IMR-90 (cell line): ENCODE measurements around the gene KDM8. TPM values are rescaled to one million over a fixed set of nuclear protein-coding genes. Genes with fewer than 3 reads are reported as not detected.

Experiments
- ATAC-seq: fragments of 200-7000 bp; cut with Tn5 transposase; 2 replicates; pipeline ENCODE4 v1.9.1; 2020; ENCODE audit warnings: low read depth, mild to moderate bottlenecking, moderate library complexity
- BruUV-seq: library from RNA; stranded (reverse); fragments of 400-500 nt; replicated peaks from 2 replicates; lab custom pipeline; 2021; lab: Mats Ljungman, UMichigan
- CTCF ChIA-PET: fragments of 300-600 bp; formaldehyde crosslinking; extraction: SDS; loops from one replicate; lab custom pipeline; 2021; ENCODE audit warnings: antibody characterized with exemption; lab: Yijun Ruan, JAX
- POLR2A ChIA-PET: fragments of 300-600 bp; sonication (Branson Sonifier 250); formaldehyde crosslinking; loops from one replicate; lab custom pipeline; 2022; ENCODE audit warnings: antibody characterized with exemption; ENCODE audit not compliant: unreplicated experiment; lab: Charles Lee
- DNase-seq: peaks from one replicate; pipeline ENCODE4 v3.0.0; 2013
- H2AFZ ChIP-seq: replicated peaks from 2 replicates; pipeline ENCODE3; 2013; ENCODE audit warnings: low read length, mild to moderate bottlenecking; ENCODE audit not compliant: poor library complexity
- H2AK5ac ChIP-seq: 2 replicates; pipeline ENCODE4 v1.6.1; 2013; ENCODE audit warnings: low read depth, low read length, inconsistent platforms
- H2AK9ac ChIP-seq: replicated peaks from 2 replicates; pipeline ENCODE3; 2013; ENCODE audit warnings: mild to moderate bottlenecking, low read depth, low read length, moderate library complexity; ENCODE audit not compliant: poor library complexity
- H2BK120ac ChIP-seq: 2 replicates; pipeline ENCODE4 v1.6.1; 2013; ENCODE audit warnings: low read depth, low read length, inconsistent platforms
- H2BK15ac ChIP-seq: 3 replicates; pipeline ENCODE4 v1.6.1; 2013; ENCODE audit warnings: low read depth, low read length, inconsistent platforms
- H2BK20ac ChIP-seq: 2 replicates; pipeline ENCODE4 v1.6.1; 2013; ENCODE audit warnings: low read depth, mild to moderate bottlenecking, inconsistent platforms, low read length, moderate library complexity
- H2BK5ac ChIP-seq: 2 replicates; pipeline ENCODE4 v1.6.1; 2013; ENCODE audit warnings: mild to moderate bottlenecking, low read depth, low read length, inconsistent platforms; ENCODE audit not compliant: poor library complexity, severe bottlenecking
- H3K14ac ChIP-seq: replicated peaks from 2 replicates; pipeline ENCODE4 v1.6.1; 2013; ENCODE audit warnings: low read depth, low read length, inconsistent platforms
- H3K18ac ChIP-seq: 2 replicates; pipeline ENCODE4 v1.6.1; 2013; ENCODE audit warnings: low read depth, low read length, control low read depth
- H3K23ac ChIP-seq: 2 replicates; pipeline ENCODE4 v1.6.1; 2013; ENCODE audit warnings: low read depth, low read length, inconsistent platforms
- H3K27ac ChIP-seq: 2 replicates; pipeline ENCODE4 v1.5.1; 2013; ENCODE audit warnings: mild to moderate bottlenecking, control low read depth, low read length; ENCODE audit not compliant: insufficient read depth
- H3K27me3 ChIP-seq: 2 replicates; pipeline ENCODE4 v1.6.1; 2013; ENCODE audit warnings: low read length; ENCODE audit not compliant: control insufficient read depth, insufficient read depth
- H3K36me3 ChIP-seq: 2 replicates; pipeline ENCODE4 v1.6.1; 2013; ENCODE audit warnings: low read length, mixed read lengths; ENCODE audit not compliant: control insufficient read depth, insufficient read depth
- H3K4ac ChIP-seq: 2 replicates; pipeline ENCODE4 v1.6.1; 2013; ENCODE audit warnings: low read depth, low read length, inconsistent platforms
- H3K4me1 ChIP-seq: 2 replicates; pipeline ENCODE4 v1.6.1; 2013; ENCODE audit warnings: low read length, mixed read lengths; ENCODE audit not compliant: control insufficient read depth, insufficient read depth
- H3K4me2 ChIP-seq: 2 replicates; pipeline ENCODE4 v1.6.1; 2013; ENCODE audit warnings: low read depth, mild to moderate bottlenecking, control low read depth, low read length, moderate library complexity
- H3K4me3 ChIP-seq: 2 replicates; pipeline ENCODE4 v1.5.1; 2013; ENCODE audit warnings: low read depth, mild to moderate bottlenecking, control low read depth, low read length, moderate library complexity; ENCODE audit not compliant: insufficient read depth
- H3K56ac ChIP-seq: 2 replicates; pipeline ENCODE4 v1.6.1; 2013; ENCODE audit warnings: low read length, inconsistent platforms; ENCODE audit not compliant: insufficient read depth; ENCODE audit errors: extremely low read depth
- H3K79me1 ChIP-seq, 2 experiments: 2 replicates each; pipeline ENCODE4 v1.6.1; 2013; ENCODE audit warnings: low read length in 2 of 2, inconsistent platforms in 1 of 2, low read depth in 1 of 2
- H3K9ac ChIP-seq: 2 replicates; pipeline ENCODE4 v1.6.1; 2013; ENCODE audit warnings: low read depth, low read length, control low read depth
- H3K9me1 ChIP-seq: 2 replicates; pipeline ENCODE4 v1.6.1; 2013; ENCODE audit warnings: low read length, inconsistent platforms; ENCODE audit not compliant: insufficient read depth
- H3K9me3 ChIP-seq: 2 replicates; pipeline ENCODE4 v1.6.1; 2013; ENCODE audit warnings: low read length; ENCODE audit not compliant: control insufficient read depth, insufficient read depth
- H4K20me1 ChIP-seq: 2 replicates; pipeline ENCODE4 v1.6.1; 2013; ENCODE audit warnings: low read length, inconsistent platforms; ENCODE audit not compliant: insufficient read depth
- H4K5ac ChIP-seq: 2 replicates; pipeline ENCODE4 v1.6.1; 2013; ENCODE audit warnings: mild to moderate bottlenecking, low read depth, low read length, control low read depth
- H4K8ac ChIP-seq, 2 experiments: 2 replicates each; pipeline ENCODE4 v1.6.1; 2013; ENCODE audit warnings: low read depth in 2 of 2, low read length in 2 of 2, control low read depth in 1 of 2, inconsistent platforms in 1 of 2
- H4K91ac ChIP-seq: 2 replicates; pipeline ENCODE4 v1.6.1; 2013; ENCODE audit warnings: low read depth, low read length, inconsistent platforms; ENCODE audit not compliant: insufficient read depth
- BHLHE40 ChIP-seq: fragments of 150-350 bp; IDR thresholded peaks from 2 replicates; pipeline ENCODE4 v1.6.1; 2016; ENCODE audit warnings: mild to moderate bottlenecking, low read depth, low read length
- CEBPB ChIP-seq: IDR thresholded peaks from 2 replicates; pipeline ENCODE4 v1.6.1; 2012; ENCODE audit warnings: low read depth, low read length, improper control_type of control experiment
- CHD1 ChIP-seq: IDR thresholded peaks from 2 replicates; pipeline ENCODE4 v1.6.1; 2012; ENCODE audit warnings: low read depth, low read length, improper control_type of control experiment
- CTCF ChIP-seq: conservative IDR thresholded peaks from 2 replicates; pipeline ENCODE4 v1.5.1; 2012; ENCODE audit warnings: mild to moderate bottlenecking, low read depth, low read length, improper control_type of control experiment
- ELK1 ChIP-seq: fragments of 150-350 bp; IDR thresholded peaks from 2 replicates; pipeline ENCODE4 v1.6.1; 2016; ENCODE audit warnings: low read depth, mild to moderate bottlenecking, low read length, moderate library complexity, borderline replicate concordance
- FOS ChIP-seq: fragments of 150-350 bp; IDR thresholded peaks from 2 replicates; pipeline ENCODE4 v1.6.1; 2016; ENCODE audit warnings: low read depth, low read length
- MAFK ChIP-seq: IDR thresholded peaks from 2 replicates; pipeline ENCODE4 v1.6.1; 2012; ENCODE audit warnings: low read depth, low read length, improper control_type of control experiment
- MAZ ChIP-seq: IDR thresholded peaks from 2 replicates; pipeline ENCODE4 v1.6.1; 2012; ENCODE audit warnings: low read depth, mild to moderate bottlenecking, low read length, improper control_type of control experiment, moderate library complexity, borderline replicate concordance
- MXI1 ChIP-seq: IDR thresholded peaks from 2 replicates; pipeline ENCODE4 v1.6.1; 2012; ENCODE audit warnings: low read depth, mild to moderate bottlenecking, low read length, moderate library complexity, borderline replicate concordance
- NFE2L2 ChIP-seq: fragments of 150-350 bp; IDR thresholded peaks from 2 replicates; pipeline ENCODE4 v1.6.1; 2016; ENCODE audit warnings: low read depth, mild to moderate bottlenecking, low read length
- POLR2A ChIP-seq: IDR thresholded peaks from 2 replicates; pipeline ENCODE4 v1.6.1; 2012; ENCODE audit warnings: mild to moderate bottlenecking, low read depth, low read length
- RAD21 ChIP-seq: IDR thresholded peaks from 2 replicates; pipeline ENCODE4 v1.6.1; 2012; ENCODE audit warnings: low read length, improper control_type of control experiment
- RCOR1 ChIP-seq: IDR thresholded peaks from 2 replicates; pipeline ENCODE4 v1.6.1; 2012; ENCODE audit warnings: mild to moderate bottlenecking, low read length, improper control_type of control experiment; ENCODE audit not compliant: insufficient replicate concordance
- RFX5 ChIP-seq: IDR thresholded peaks from 2 replicates; pipeline ENCODE4 v1.8.0; 2012; ENCODE audit warnings: low read depth, mild to moderate bottlenecking, low read length, moderate library complexity
- SMC3 ChIP-seq: fragments of 150-350 bp; IDR thresholded peaks from 2 replicates; pipeline ENCODE4 v1.6.1; 2016; ENCODE audit warnings: low read depth, mild to moderate bottlenecking, antibody characterized with exemption, low read length, moderate library complexity
- USF2 ChIP-seq: fragments of 150-350 bp; IDR thresholded peaks from 2 replicates; pipeline ENCODE4 v1.6.1; 2017; ENCODE audit warnings: mild to moderate bottlenecking, antibody characterized with exemption, low read length, low read depth
- WGBS, 2 experiments: methylation state at CpG; one replicate each; pipeline versions ENCODE4 v1.1.5 to v1.1.7; 2013; ENCODE audit warnings: missing lambda C conversion rate in 2 of 2; ENCODE audit not compliant: insufficient read length in 1 of 2; ENCODE audit errors: extremely low coverage in 2 of 2; 5-methylcytosine and 5-hydroxymethylcytosine counted together
- dilution Hi-C: fragments of 300-500 bp; cut with HindIII; formaldehyde crosslinking; loops from one replicate; pipeline ENCODE4 v1.14.3; 2018; ENCODE audit warnings: low sequenced_read_pairs; ENCODE audit not compliant: unreplicated experiment
- in situ Hi-C: fragments of 300-500 bp; cut with MboI; formaldehyde crosslinking; loops from 3 replicates; pipeline ENCODE4 v1.14.3; 2019; ENCODE audit warnings: low sequenced_read_pairs, inconsistent platforms, mixed read lengths
- intact Hi-C: fragments of 100-400 bp; cut with micrococcal nuclease; formaldehyde crosslinking; loops from 2 replicates; pipeline ENCODE4 v1.10.0; 2022
- polyA plus RNA-seq, 3 experiments: library from polyadenylated mRNA; depleted of rRNA; stranded (reverse); fragments of >200 nt; gene quantifications; 2 replicates each; pipeline ENCODE4 v1.2.3, GENCODE V29; 2012; ENCODE audit warnings: low replicate concordance in 1 of 3
- total RNA-seq: library from RNA; depleted of rRNA; stranded (reverse); fragments of >200 nt; gene quantifications from 2 replicates; pipeline ENCODE4 v1.2.3, GENCODE V29; 2012

KDM8 gene
- total and polyA plus RNA-seq, 2 of the 4 experiments (the other 2 are of a cell fraction): 3.2 to 3.8 TPM

DNA sequence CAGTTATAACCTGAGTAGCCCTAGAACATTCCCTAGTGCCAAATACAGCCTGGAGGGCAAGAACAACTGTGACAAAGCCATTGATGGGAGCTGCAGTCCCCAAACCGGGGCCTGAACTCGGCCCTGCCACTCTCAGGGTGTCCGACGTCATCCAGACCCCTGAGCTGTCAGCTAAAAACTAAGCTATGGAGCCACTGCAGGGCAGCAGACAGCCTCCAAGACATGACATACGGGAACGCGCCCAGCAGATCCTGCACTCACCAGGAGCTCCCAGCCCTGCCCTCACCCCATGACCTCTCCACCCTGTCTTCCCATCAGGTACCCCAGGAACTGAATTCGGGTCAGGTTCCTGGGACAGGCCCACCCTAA lies 28.4 kb downstream of the KDM8 start:
- Histone ChIP-seq H4K5ac (no peak overlapping the region), H2BK5ac (no peak overlapping the region), H3K36me3 (peaks cover 31% of the 10 kb centered on the region), H3K18ac (no peak overlapping the region), H3K56ac (no peak overlapping the region), H3K4me3 (no peak overlapping the region), H3K79me1 (peaks cover 4 to 21% of the 10 kb centered on the region in 2 experiments; a peak in 3 of 4 replicates), H2BK120ac (no peak overlapping the region; the same call in 1 of the 2 replicates), H2AK5ac (no peak overlapping the region), H3K14ac (no peak overlapping the region), H4K20me1 (no peaks in the 10 kb centered on the region), H3K9me3 (no peaks in the 10 kb centered on the region), H3K9me1 (peaks cover 12% of the 10 kb centered on the region; the same call in 1 of the 2 replicates), H3K27me3 (no peaks in the 10 kb centered on the region), H2BK15ac (no peak overlapping the region), H3K23ac (no peak overlapping the region), H2AK9ac (peak overlapping the region; percentile 23), H4K91ac (no peak overlapping the region), H3K4me1 (peaks cover 8% of the 10 kb centered on the region), H4K8ac (no peak overlapping the region), H2BK20ac (no peak overlapping the region), H3K4ac (no peak overlapping the region), H3K9ac (no peak overlapping the region), H3K4me2 (no peak overlapping the region), H2AFZ (no peak overlapping the region), H3K27ac (no peak overlapping the region)
- TF ChIP-seq BHLHE40 (no peak), ELK1 (no peak), CEBPB (no peak), MAZ (no peak), POLR2A (no peak), CHD1 (no peak), MAFK (no peak), USF2 (no peak), SMC3 (no peak), RCOR1 (no peak), MXI1 (no peak), RAD21 (no peak), FOS (no peak), RFX5 (no peak), NFE2L2 (no peak), CTCF (no peak)
- intact Hi-C loops: no loop called here
- POLR2A ChIA-PET: no interaction called here
- ATAC-seq (no peak), DNase-seq (no peak)
- no TSS peak for BruUV-seq
- in situ Hi-C loops: loop anchor here (5.0 kb wide), 2 partner anchors 141 to 221 kb away; no protein-coding TSS in a partner anchor
- CTCF ChIA-PET: interaction anchor here (0.6 to 1.1 kb wide), 3 partner anchors 124 to 231 kb away, joined by 3 read pairs; no protein-coding TSS in a partner anchor
- WGBS, 2 experiments: 97% methylated on average over 4 of the region's 8 CpGs; no CpG with 5 or more reads in 1 of the 2 experiments
- dilution Hi-C loops: no loop called here
